ENCODE results near the gene BIK. TPM values are rescaled to one million over a fixed set of nuclear protein-coding genes. Genes with fewer than 3 reads are reported as not detected.

BIK gene
- total and polyA plus RNA-seq, 5 donors, result 0.31 to 0.52 (median 0.33) TPM; not detected in 1

DNA sequence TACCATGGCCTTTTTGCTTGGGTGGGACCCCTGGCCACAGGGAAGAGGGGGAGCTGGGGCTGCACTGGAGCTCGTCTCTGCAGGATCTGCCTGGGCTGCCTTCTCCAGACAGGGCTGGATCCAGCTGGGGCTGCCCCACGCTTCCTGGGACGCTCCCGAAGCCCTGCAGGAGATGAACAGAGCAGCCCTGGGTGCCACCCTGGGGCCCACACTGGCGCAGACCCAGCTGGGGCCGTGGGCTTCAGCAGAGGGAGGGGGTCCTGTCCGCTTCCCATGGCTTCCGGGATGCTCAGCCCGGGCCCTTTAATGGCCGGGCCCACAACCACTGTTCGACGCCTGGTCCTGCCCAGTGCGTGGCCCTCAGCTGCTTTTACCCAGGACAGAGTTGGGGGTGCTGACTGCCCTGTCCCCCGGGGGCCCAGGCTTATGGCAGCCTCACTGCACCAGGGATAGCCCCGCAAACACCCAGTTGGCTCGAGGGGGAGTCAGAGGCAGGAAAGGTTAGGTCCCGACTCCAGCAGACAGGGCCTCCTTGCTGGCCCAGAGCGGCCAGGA, 52.8 kb downstream of the BIK start:
- Histone ChIP-seq H3K27me3 (ENCODE audit: control insufficient read depth, insufficient read depth) (no peaks in the 10 kb centered on the region), H3K4me1 (ENCODE audit: control insufficient read depth, insufficient read depth, low read length) (peaks cover 4% of the 10 kb centered on the region), H3K27ac (ENCODE audit: low read length) (no peak overlapping the region), H3K4me3 (ENCODE audit: low read length) (no peak overlapping the region), H3K9me3 (ENCODE audit: control insufficient read depth, low read length) (no peaks in the 10 kb centered on the region)
- DNase-seq, result peak in 1 of 3 donors; percentile 15
- WGBS, result 82% methylated on average over 18 of the region's 18 CpGs
- intact Hi-C loops (cut with DNase I), result no loop called here
- peak in 1 of 2 donors; percentile 6 for ATAC-seq

DNA sequence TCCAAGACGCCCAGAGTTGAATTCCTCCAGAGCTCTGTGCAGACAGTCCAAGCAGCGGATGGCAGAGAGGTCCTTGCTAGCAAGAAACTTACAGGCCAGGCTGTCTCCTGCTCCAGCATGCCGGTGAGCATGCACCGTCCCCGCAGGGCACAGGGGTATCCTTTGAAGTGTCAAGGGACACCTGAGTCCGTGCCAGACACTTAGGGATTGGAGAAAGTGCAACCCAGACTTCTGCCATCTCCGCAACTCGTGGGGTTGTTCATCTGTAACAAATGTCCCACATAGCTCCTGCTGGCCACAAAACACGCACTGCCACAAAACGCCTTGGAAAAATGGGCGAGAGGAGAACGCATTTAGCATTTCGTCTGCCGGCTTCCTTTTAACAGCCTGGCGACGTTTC, 54.1 kb downstream of the BIK start:
- Histone ChIP-seq H3K4me3 (ENCODE audit: low read length) (no peak overlapping the region), H3K27ac (ENCODE audit: low read length) (no peak overlapping the region), H3K9me3 (ENCODE audit: control insufficient read depth, low read length) (no peaks in the 10 kb centered on the region), H3K27me3 (ENCODE audit: control insufficient read depth, insufficient read depth) (no peaks in the 10 kb centered on the region), H3K4me1 (ENCODE audit: control insufficient read depth, insufficient read depth, low read length) (peaks cover 4% of the 10 kb centered on the region)
- no peak for DNase-seq
- no peak for ATAC-seq
- WGBS, result 32% methylated on average over 16 of the region's 16 CpGs
- intact Hi-C loops (cut with DNase I), result no loop called here

DNA sequence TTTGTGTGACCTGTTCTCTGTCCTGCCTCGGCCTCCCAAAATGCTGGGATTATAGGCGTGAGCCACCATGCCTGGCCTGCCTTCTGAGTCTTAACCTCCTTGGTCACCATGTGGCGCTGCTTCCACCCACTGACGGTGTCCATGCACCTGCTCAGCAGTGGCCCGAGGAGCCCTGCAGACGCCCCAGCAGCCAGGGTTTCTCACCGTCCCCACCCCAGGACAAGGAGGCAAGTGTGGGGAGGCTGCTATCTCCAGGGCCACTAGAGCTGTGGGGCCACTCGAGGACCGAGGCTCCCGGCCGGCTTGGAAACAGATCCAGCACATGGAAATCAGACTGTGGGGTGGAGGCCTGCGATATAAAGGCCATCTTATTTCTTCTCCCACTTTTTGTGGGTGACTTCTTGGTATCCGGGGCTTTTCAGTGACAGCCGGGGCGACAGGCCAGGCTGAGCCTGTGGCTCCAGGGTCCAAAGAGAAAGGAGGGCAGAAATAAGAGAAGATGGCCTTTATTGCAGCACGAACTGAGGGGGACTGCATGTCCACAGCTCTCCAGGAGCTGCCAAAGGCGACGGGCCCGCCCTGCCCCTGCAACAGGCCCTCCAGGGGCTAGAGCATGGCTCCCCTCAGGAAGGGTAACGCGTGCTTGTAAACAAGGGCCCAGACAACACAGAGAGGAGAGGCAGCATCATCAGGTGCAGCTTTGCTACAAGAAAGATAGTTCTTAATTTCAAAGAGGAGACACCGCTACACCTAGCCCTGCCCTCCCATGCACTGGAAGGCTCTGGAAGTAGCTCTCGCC, 55.8 kb downstream of the BIK start:
- Histone ChIP-seq H3K27me3 (ENCODE audit: control insufficient read depth, insufficient read depth) (no peaks in the 10 kb centered on the region), H3K9me3 (ENCODE audit: control insufficient read depth, low read length) (no peaks in the 10 kb centered on the region), H3K4me1 (ENCODE audit: control insufficient read depth, insufficient read depth, low read length) (peaks cover 4% of the 10 kb centered on the region), H3K27ac (ENCODE audit: low read length) (no peak overlapping the region), H3K4me3 (ENCODE audit: low read length) (no peak overlapping the region)
- no peak for ATAC-seq
- 90% methylated on average over 23 of the region's 23 CpGs for WGBS
- no peak for DNase-seq
- intact Hi-C loops (cut with DNase I), result no loop called here

DNA sequence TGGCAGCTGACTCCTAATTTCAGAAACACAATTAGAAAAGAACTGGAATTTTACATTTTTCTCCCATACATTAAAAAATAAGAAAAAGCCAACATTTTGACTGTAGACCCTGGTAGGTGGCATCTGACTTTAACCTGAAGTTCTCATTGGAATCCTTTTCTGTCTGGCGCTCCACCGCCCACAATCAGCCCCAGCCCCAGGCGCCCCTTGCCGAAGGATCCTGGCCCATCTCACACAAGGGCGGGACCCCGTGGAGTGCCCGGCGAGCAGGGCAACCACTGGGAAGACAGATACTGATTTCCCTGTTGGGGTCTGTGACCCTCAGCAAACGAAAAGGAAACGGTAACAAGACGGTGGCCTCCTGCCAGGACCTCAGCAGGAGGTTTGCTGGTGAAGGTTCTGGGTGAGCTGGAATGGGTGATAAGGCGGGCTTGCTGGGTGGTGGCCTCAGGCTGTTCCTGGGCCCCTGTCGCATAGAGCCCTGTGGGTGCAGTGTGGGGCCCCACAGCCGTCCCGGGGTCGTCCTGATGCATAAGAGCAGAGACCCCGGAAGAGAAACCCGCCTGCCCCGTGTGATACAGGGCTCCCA, 56.5 kb downstream of the BIK start:
- peaks cover 4% of the 10 kb centered on the region for H3K4me1 ChIP-seq (ENCODE audit: control insufficient read depth, insufficient read depth, low read length)
- no peak overlapping the region for H3K27ac ChIP-seq (ENCODE audit: low read length)
- intact Hi-C loops (cut with DNase I), result no loop called here
- 92% methylated on average over 19 of the region's 19 CpGs for WGBS
- no peaks in the 10 kb centered on the region for H3K9me3 ChIP-seq (ENCODE audit: control insufficient read depth, low read length)
- ATAC-seq (no peak), DNase-seq (peak in 1 of 3 donors; percentile 40)
- H3K27me3 ChIP-seq (ENCODE audit: control insufficient read depth, insufficient read depth), result no peaks in the 10 kb centered on the region
- H3K4me3 ChIP-seq (ENCODE audit: low read length), result no peak overlapping the region

DNA sequence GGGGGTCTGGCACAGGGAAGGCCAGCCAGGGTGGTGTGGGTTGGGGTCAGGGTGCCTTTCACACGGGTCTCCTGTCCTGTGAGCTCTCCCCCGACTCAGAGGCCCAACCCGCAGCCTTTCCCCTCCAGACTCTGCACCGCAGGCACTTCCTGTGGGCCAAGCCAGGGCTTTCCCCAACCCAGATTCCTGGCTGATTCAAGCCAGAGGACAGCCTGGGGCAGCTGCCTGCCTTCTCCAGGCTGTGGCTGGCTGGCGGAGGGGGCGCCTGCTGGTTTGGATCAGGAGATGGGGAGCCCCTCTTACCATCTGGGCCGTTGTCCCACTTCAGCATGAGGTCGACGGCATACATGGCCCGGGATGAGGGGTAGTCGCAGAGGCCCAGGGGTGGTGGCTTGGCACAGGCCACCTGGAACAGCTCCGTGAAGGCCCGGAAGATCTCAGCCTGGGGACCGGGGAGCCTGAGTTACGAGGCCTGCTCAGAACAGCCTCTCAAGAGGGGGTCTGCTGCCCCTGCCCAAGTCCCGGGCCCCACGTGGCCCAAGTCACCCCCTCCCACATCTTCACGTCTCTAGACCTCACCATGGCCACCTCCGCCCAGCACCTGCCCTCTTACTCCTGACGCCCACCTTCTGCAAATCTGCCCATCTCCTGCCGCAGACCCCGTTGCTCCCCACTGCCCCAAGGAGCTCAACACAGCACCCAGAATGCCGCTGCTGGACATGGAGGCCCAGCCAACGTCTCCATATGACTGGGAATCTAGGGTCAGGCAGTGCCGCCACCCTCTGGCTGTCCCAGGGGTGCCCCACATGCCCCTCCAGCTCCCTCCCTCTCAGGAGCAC, 58.1 kb downstream of the BIK start:
- intact Hi-C loops (cut with DNase I), result no loop called here
- H3K27me3 ChIP-seq (ENCODE audit: control insufficient read depth, insufficient read depth), result no peaks in the 10 kb centered on the region
- H3K4me3 ChIP-seq (ENCODE audit: low read length), result no peak overlapping the region
- ATAC-seq, result no peak
- peak in 1 of 3 donors; percentile 69 for DNase-seq
- peaks cover 4% of the 10 kb centered on the region for H3K4me1 ChIP-seq (ENCODE audit: control insufficient read depth, insufficient read depth, low read length)
- 80% methylated on average over 25 of the region's 25 CpGs for WGBS
- no peak overlapping the region for H3K27ac ChIP-seq (ENCODE audit: low read length)
- no peaks in the 10 kb centered on the region for H3K9me3 ChIP-seq (ENCODE audit: control insufficient read depth, low read length)

DNA sequence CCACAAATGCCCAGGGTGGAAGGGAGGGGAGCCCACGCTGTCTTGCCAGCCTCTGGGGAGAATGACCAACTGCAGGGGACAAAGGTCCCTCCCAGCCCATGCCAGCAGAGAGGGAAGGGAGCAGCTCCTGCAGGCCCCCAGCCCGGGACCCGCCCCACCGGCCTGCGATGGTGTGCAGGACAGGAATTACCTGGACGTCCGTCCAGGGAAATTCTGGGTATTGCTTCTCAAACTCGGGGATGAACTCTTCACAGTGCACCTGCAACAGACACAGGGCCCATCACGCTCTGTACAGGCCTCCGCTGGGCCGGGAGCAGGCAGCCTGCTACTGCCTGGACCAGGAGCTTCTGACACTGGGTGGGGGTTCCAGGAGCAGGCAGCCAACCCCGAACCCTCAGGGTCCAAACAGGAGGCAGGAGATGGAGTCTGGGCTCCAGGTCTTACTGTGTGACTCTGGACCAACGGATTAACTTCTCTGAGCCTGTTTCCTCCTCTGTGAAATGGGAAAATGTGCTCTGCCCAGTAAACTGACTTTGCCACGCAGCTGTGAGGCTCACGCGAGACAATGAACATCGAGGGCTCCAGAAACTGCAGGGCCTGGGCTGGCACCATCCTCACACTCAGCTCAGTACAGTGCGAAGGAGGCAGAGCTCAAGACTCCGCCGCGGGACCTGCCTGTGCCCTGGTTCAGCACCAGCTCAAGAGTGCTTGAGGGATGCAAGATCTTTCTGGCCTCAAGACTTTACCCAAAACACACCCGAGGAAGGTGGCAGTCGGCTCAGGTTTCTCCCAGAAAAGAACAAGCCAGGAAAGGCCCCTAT, 59.0 kb downstream of the BIK start:
- 93% methylated on average over 23 of the region's 23 CpGs for WGBS
- H3K4me3 ChIP-seq (ENCODE audit: low read length), result no peak overlapping the region
- no peak for ATAC-seq
- intact Hi-C loops (cut with DNase I), result no loop called here
- peak in 2 of 3 donors; percentile 22 to 46 for DNase-seq
- H3K4me1 ChIP-seq (ENCODE audit: control insufficient read depth, insufficient read depth, low read length), result no peaks in the 10 kb centered on the region
- no peaks in the 10 kb centered on the region for H3K9me3 ChIP-seq (ENCODE audit: control insufficient read depth, low read length)
- no peak overlapping the region for H3K27ac ChIP-seq (ENCODE audit: low read length)
- no peaks in the 10 kb centered on the region for H3K27me3 ChIP-seq (ENCODE audit: control insufficient read depth, insufficient read depth)

DNA sequence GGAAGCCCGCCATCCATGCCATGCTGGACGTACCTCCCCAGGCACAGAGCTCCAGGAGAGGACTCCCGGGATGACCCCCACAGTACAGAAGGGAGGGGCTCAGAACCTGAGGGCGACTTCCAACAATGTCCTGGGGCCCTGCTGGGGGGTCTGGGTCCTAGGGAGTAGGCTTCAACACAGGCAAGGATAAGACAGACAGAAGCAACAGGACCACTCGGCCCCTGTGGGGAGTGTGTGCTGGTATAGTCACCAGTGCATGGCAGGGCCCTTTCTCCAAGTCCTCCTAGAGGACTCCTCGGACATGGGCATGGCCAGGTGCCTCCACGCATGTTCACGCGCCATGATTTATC, 59.6 kb downstream of the BIK start:
- no peak for ATAC-seq
- Histone ChIP-seq H3K9me3 (ENCODE audit: control insufficient read depth, low read length) (no peaks in the 10 kb centered on the region), H3K27ac (ENCODE audit: low read length) (no peak overlapping the region), H3K4me1 (ENCODE audit: control insufficient read depth, insufficient read depth, low read length) (no peaks in the 10 kb centered on the region), H3K4me3 (ENCODE audit: low read length) (no peak overlapping the region), H3K27me3 (ENCODE audit: control insufficient read depth, insufficient read depth) (no peaks in the 10 kb centered on the region)
- intact Hi-C loops (cut with DNase I), result no loop called here
- WGBS, result 92% methylated on average over 9 of the region's 9 CpGs
- DNase-seq, result no peak

DNA sequence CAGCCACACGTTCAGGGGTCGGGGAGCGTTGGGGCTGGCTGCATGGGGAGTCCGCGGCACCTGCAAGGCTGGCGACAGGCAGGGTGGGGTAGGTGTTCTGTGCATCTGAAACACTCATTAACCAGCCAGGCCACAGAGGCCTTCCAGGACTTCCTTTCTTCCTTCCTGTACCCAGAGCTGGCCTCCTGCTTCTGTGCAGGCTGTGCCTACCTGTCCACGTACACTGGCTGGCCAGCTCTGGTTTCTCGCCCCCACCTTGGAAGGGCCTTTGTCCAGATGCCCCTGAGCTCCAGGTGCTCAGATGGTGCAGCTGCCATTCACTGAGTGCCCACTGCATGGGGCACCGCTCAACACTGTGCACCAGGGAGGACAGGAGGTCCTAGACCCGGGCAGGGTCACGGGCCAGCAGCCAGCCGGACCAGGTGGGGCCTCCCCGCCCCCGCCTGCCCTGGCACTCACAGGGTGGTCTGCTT, 60.5 kb downstream of the BIK start:
- ATAC-seq, result no peak
- Histone ChIP-seq H3K27ac (ENCODE audit: low read length) (no peak overlapping the region), H3K27me3 (ENCODE audit: control insufficient read depth, insufficient read depth) (no peaks in the 10 kb centered on the region), H3K4me1 (ENCODE audit: control insufficient read depth, insufficient read depth, low read length) (no peaks in the 10 kb centered on the region), H3K4me3 (ENCODE audit: low read length) (no peak overlapping the region), H3K9me3 (ENCODE audit: control insufficient read depth, low read length) (no peaks in the 10 kb centered on the region)
- peak in 2 of 3 donors; percentile 34 to 40 for DNase-seq
- 84% methylated on average over 14 of the region's 14 CpGs for WGBS
- intact Hi-C loops (cut with DNase I), result no loop called here

DNA sequence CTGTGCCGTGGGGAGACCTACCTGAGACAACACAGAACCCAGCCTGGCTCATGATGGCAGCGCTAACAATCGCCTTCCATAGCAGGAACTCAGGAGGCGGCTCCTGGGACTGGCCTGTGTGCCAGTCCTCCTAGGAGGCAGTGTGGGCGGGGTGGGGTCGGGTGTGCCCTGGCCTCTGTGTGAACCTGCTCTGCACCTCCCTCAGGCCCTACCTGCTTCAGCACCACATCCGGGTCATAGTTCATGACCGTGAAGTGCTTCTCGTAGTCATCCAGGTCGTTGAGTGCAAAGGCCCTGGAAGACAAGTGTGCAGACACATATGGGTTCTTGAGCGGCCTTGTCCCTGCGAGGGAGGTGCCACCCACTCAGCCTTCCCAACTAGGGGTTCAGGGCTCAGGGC, 61.1 kb downstream of the BIK start:
- H3K4me1 ChIP-seq (ENCODE audit: control insufficient read depth, insufficient read depth, low read length), result no peaks in the 10 kb centered on the region
- WGBS, result 88% methylated on average over 12 of the region's 12 CpGs
- H3K27ac ChIP-seq (ENCODE audit: low read length), result no peak overlapping the region
- no peaks in the 10 kb centered on the region for H3K27me3 ChIP-seq (ENCODE audit: control insufficient read depth, insufficient read depth)
- ATAC-seq (peak in 1 of 2 donors; percentile 17), DNase-seq (peak in 2 of 3 donors; percentile 23 to 34)
- no peaks in the 10 kb centered on the region for H3K9me3 ChIP-seq (ENCODE audit: control insufficient read depth, low read length)
- no peak overlapping the region for H3K4me3 ChIP-seq (ENCODE audit: low read length)
- intact Hi-C loops (cut with DNase I), result no loop called here

DNA sequence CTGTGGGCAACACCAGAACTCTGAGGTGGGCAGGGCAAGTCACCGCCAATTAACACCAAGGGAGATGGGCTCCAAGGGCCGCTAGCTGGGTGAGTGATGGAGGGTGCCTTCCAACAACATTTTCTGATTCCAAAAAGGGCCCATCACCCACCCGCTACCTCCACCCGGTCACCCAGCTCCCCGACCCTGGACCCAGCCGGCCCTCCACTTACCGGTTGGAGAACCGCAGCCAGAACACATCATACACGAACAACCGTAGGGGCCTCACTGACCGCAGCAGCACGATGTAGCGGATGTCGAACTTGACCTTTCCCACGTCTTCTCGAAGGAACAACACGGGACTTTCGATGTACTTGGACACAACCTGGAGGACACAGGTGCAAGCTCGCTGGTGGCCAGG, 61.6 kb downstream of the BIK start:
- ATAC-seq (no peak), DNase-seq (peak in 2 of 3 donors; percentile 19 to 31)
- H3K27ac ChIP-seq (ENCODE audit: low read length), result no peak overlapping the region
- no peak overlapping the region for H3K4me3 ChIP-seq (ENCODE audit: low read length)
- no peaks in the 10 kb centered on the region for H3K4me1 ChIP-seq (ENCODE audit: control insufficient read depth, insufficient read depth, low read length)
- intact Hi-C loops (cut with DNase I), result no loop called here
- no peaks in the 10 kb centered on the region for H3K27me3 ChIP-seq (ENCODE audit: control insufficient read depth, insufficient read depth)
- no peaks in the 10 kb centered on the region for H3K9me3 ChIP-seq (ENCODE audit: control insufficient read depth, low read length)
- 96% methylated on average over 19 of the region's 19 CpGs for WGBS

All from right cardiac atrium (tissue), 5 donors.